Stimulated activated CD4-positive, alpha-beta T cell treated with anti-CD3 and anti-CD28 coated beads, Interleukin-1b, Interleukin-23, amount 100 ng/mL, for 48 hours (primary cell): ENCODE measurements around the gene COA7.

ENCODE experiments used
- DNase-seq: peaks from one replicate; pipeline ENCODE4 v3.0.0-alpha.2; 2020

The COA7 gene

DNA sequence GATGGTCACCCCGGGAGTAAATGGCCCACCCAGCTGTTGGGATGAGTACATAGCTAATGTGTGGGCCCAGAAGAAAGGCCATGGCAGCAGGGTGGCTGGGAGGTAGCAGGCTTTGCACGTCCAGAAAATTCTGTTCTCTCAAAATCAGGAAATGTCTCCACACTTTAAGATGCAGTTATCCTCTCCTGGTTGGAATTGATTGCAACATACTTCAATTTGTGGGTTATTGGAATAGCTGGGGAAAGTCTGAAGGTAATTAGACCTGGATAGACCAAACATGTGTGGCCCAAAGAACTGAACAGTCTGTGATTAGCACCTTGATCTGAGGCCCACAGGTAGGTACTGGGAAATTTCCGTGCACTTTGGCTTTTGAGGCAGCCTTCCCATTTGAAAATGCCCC is 30.2 kb downstream of the COA7 start:
- no peak for DNase-seq

DNA sequence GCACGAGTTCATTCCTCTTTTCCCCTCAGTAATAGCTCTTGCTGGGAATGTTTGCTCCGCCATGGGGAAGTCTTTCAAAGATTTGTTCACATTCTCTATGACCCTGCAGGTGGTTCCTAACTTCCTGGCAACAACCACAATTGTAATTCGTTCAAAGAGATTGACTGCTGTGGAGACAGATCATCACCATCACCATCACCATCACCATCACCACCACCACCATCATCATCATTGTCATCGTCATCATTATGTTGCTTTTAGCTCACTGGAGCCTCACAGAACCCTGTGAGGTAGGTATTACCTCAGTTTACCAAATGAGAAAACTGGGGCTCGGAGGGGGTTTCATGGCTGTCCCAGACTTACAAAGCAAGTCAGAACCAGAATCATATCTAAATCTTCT is 30.9 kb downstream of the COA7 start:
- no peak for DNase-seq

DNA sequence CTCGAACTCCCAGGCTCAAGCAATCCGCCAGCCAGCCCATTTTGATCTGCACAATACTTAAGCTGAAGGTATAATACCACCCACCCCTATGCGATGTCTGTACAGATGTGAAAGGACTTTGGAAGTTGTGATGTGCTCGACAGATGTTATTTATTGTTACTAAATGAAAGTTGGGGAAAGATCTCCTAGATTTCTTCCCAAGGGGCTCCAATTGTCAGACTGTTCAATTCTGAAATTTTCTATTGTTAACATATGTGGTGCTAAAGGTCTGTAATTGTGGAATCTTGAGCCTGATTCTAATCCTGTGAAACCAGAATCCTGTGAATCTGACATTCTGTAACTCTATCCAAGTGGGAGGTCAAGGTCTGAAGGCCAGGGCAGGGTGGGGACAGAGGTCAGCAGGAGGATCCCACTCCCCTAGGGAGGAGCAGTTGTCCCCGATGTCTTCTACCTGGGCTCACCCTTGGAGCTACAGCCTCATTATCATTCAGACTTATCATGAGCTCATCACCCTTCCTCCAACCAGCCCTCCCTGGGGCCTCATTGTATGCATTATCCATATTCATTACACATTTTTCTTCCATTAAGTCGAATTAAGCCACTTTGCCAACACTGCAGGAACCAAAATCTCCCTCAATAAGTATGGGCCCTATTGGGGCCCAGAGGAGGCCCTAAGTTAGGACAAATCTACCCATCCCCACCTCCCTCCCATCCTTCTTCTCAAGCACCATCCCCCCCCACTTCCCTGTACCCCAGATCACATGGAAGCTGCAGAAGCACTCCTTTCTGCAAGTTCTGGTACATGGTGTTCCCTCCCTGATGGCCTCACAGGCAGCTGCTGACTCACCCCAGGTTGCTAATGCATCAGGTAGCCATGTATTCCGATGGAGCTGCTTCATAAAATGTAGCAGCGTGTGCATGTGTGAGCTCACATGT is 32.9 kb downstream of the COA7 start:
- DNase-seq: no peak

DNA sequence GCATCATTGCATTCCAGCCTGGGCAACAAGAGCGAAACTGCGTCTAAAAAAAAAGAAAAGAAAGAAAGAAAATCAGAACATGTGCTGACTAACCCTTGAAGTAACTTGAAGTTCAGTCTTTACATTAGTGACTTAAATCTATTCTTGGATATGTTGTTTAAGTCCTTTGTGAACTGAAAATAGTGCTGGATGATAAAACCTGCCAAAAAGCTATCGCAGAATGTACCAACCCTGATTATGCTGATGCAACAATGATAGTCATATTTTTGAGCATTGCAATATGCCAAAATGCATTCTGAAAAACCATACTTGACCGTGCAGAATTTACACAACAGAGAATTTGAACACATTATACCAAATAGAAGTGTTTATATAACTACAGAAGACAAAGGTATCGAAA is 34.4 kb downstream of the COA7 start:
- no peak for DNase-seq

DNA sequence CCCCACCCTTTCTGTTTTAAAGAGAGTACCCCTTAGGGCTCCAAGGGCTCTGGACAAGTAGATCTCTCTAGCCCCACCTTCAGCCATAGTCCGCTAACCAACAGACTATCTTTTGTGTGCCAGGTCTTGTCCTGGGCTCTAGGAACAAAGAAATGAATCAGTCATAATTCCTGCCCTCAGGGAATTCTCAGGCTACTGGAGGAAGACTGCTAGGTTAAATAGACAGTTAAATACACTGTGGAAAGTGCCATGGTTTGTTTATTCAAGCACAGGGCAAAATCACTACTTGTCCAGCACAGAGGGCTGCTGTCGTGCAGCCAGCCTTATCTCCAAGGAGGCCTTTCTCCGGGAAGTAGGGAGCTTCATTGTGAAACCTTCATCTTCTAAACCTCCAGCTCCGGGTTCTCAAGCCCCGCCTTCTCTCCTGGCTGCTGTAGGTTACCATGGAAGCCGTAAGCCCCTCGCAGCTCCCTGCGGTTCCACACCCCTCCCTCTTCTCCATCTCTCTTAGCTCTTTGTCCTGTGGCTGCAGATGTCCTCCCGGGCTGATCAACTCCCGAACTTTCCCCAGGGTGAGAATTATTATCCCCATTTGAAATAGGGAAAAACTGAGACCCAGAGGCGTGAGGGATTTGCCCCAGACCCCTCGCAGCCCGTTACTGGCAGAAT is 35.4 kb downstream of the COA7 start:
- no peak for DNase-seq

DNA sequence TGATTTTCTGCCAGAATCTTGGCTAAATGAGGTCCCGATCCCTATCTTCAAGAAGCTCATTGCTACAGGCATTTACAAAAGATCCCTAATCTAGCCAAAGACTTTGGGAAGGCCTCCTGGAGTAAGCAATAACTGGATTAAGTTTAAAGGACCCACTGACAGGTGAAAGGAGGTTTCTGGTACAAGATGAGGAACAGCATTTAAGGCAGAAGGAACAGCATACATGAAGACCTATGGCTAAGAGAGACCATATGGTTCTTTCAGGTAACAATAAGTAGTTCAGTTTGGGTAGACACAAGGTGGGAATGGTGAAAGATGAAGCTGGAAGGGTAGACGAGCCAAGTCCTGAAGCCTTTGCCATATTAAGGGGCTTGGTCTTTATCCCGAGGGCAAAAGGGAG is 37.3 kb downstream of the COA7 start:
- no peak for DNase-seq

DNA sequence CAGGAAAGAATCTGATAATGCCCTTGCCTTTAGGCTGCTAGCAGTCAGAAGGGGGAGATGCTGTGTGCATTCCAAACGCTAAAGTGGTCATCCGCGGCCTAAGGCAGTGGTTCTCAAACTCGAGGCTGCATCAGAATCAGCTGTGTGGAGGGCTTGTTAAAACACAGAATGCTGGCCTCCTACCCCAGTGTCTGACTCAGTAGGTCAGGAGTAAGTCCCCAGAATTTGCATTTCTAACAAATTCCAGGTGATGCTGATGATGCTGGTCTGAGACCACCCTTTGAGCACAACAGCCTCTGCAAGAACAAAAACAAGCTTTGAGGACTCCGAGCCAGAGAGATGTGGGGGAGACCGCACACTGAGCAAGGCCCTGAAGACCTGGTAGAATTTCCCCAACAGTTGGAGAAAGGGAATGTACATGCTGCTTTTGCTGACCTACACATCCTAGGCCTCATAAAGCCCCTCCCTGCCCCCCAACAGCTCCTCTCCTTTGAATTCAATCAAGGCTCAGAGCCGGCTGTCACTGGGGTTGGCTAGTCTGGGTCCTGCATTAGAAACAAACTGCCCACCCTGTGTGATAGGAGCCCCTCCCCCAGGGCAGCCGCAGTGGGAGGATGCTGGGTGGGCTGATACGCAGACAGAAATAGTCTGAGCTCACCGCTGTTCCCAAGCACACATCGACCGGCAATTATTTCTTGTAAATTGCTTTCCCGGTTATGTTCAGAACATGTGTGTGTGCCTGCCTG is 38.1 kb downstream of the COA7 start:
- no peak for DNase-seq

DNA sequence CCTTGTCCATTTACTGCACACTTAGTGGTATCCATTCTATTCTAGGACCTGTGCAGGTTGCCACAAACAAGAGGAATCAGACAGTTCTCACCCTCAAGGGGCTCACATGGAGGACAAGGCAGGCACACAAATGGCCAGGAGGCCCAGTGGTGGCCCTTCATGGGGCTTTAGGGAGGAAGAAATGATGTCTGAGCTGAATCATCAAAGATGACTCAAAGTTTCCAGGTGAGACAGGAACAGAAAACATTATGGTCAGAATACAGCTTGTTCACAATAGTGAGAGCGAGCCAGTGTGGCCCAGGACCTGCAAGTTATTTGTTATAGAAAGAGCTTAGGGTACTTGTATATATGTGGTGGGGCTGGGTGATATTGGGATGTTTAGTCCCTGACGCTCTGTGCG is 38.8 kb downstream of the COA7 start:
- DNase-seq: peak; percentile 53

DNA sequence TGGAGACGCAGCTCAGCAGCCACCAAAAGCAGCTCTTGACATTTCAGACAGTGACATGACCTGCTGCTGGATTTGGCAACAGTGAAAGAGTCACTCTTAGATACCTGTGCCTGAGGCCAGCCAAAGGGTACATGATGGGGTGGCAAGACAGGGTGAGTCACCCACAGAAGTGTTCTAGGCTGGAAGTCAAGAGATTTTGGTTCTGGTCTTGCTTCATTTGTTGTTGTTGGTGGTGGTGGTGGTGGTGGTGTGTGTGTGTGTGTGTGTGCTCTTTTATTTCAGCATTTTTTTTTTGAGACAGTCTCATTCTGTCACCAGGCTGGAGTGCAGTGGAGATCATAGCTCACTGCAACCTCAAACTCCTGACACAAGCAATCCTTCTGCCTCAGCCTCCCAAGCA is 39.4 kb downstream of the COA7 start:
- peak; percentile 66 for DNase-seq

DNA sequence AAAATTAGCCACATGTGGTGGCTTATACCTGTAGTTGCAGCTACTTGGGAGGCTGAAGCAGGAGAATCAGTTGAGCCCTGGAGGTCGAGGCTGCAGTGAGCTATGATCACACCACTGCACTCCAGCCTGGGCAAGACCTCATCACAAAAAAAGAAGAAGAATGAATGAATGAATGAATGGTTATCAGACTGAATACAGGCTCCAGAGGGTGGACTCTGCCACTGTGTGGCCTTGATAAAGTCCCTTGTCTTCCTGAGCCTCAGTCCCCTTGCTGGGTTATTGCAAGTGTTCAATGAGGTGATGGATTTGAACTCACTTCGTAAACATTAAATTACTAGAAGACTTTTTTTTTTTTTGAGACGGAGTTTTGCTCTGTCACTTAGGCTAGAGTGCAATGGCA is 40.4 kb downstream of the COA7 start:
- DNase-seq: no peak

DNA sequence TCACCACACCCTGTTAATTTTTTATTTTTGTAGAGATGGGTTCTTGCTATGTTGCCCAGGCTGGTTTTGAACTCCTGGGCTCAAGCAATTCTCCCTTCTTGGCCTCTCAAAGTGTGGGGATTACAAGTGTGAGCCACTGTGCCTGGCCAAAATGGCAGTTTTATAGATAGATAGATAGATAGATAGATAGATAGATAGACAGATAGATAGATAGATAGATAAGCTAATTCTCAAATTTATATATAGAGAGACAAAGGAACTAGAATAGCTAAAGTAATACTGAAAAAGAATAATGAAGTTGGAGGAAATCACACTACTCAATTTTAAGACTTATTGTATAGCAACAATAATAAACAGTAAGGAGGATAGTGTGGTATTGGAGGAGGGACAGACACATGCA is 44.1 kb downstream of the COA7 start:
- no peak for DNase-seq

DNA sequence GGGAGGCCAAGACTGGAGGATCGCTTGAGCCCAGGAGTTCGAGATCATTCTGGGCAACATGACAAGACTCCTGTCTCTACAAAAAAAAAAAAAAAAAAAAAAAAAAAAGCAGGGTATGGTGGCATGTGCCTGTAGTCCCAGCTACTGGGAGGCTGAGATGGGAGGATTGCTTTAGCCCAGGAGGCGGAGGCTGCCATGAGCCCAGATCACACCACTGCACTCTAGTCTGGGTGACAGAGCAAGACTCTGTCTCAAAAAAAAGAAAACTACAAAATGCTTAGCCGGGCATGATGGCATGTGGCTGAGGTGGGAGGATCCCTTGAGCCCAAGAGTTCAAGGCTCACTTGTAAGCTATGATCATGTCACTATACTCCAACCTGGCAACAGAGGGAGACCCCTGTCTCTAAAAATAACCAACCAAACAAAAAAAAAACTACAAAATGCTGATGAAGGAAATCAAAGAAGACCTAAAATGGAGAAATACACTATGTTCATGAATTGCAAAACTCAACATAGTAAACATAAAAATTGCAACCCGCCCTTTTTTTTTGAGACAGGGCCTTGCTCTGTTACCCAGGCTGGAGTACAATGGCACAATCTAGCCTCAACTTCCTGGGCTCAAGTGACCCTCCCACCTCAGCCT is 44.8 kb downstream of the COA7 start:
- no peak for DNase-seq

DNA sequence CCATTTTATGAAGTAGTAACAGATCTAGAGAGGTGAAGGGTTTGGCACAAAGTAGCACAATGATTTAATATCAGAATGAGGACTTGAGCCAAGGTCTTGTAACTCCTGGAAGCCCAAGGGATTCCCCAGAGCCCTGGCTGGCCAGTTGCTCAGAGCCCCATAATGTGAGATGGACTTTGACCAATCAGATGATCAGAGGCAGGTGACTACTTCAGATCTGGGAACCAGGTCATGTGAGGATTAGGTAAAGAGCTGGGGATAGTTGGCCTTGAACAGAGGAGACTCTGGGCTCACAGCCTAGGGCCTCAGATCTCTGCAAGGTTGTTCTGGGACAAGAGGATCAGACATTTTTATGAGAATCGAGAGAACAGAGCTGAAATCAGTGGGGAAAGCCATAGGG is 46.2 kb downstream of the COA7 start:
- no peak for DNase-seq

DNA sequence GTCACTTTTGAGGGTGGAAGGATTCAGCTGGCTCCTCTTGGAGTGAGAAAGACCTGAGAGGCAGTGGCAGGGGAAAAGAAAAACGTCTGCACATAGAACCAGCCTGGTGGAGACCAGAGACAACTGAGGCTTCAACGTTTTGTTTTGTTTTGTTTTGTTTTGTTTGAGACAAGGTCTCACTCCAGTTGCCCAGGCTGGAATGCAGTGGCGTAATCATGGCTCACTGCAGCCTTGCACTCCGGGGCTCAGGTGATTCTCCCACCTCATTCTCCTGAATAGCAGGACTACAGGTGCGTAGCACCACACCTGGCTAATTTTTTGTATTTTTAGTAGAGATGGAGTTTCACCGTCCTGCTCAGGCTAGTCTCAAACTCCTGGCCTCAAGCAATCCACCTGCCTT is 52.9 kb downstream of the COA7 start:
- no peak for DNase-seq

DNA sequence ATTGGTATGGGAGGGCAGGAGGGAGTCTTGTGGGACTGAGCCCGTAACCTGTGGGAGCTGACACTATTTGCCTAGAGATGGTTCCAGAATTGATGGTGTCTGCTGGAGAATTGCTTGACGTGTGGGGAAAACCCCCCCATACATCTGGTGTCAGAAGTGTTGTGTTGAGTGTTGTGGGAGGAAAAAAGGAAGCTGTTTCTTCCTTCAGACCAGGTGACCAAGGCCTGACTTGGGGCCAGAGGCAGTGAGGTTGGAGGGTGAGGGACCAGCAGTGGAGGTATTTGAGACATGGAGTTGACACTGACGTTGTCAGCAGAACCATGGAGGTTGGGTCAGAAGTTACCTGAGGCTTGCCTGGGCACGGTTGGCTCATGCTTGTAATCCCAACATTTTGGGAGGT is 56.8 kb downstream of the COA7 start:
- no peak for DNase-seq

DNA sequence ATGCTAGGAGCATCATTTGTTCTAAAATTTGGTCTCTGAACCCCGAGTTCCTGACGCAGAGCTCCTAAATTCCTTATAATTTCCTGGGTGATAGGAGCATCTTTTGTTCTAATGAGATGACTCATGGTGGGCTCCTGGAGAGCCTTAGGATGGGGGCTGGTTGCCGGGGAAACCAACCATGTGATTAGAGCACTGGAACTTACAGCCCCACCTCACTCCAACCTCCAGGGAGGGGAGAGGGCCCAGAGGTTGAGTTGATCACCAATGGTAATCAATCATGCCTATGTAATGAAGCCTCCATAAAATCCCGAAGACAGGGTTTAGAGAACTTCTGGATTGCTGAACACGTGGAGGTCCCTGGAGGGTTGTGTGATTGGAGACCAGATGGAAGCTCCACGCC is 57.5 kb downstream of the COA7 start:
- no peak for DNase-seq

DNA sequence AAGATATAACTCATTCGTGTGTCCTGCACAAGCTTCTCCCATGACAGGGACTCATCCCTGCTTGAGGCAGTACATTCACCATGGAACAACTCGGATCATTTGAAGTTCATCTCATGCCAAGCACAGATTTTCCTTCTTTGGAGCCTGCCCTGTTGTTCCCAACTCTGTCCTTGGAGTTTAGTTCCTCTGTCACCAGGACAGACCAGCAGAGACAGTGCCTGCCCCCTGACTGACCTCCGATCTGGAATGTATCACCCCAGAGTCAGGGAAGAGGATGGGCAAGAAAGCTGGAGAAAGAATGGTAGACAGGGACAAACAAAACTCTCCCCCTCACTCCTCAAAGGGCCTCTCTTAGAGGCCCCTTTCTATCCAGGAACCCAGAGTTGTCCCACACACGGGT is 60.2 kb downstream of the COA7 start:
- no peak for DNase-seq

DNA sequence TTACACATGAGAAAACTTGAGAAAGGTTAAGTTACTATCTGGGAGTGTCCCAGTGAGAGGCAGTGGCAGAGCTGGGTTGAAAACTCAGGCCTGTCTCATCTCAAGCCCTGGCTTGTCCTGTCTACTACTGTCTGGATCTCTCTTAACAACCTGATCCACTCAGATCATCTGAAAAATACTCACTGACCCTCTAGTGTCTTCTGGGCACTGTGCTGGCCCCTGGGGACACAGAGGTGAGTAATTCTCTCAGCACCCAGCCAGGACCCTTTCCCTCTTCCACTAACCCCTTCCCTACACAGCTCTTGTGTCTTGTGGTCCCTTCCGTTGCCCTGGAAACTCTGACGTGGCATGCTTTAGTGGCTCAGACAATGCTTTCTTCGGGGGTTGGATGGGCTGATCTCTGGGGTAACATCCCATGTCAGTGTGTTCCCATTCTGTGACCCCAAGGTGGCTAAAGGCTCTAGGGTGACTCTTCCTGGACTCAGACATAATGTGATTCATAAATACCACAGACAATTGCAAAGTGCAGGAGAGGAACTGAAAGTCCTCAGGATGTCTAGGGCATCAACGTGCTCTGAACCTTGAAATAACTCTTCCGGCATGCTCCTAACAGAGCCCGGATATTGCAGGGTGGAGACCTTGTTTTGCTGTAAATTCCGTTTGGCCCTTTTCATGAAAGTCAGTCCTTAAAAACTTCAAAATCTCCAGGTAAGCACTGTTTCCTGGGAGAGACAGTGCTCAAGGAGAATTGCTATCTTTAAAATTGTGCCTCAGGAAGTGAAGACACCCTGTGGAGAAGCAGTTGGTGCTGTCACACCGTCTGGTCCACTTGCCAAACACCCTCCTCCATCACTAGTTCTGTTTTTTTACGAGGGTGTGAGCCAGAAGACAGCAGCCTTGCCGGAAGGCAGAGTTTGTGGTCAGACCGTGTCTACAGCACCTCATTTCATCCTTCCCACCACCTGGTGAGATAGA is 61.1 kb downstream of the COA7 start:
- peak; percentile 69 for DNase-seq

DNA sequence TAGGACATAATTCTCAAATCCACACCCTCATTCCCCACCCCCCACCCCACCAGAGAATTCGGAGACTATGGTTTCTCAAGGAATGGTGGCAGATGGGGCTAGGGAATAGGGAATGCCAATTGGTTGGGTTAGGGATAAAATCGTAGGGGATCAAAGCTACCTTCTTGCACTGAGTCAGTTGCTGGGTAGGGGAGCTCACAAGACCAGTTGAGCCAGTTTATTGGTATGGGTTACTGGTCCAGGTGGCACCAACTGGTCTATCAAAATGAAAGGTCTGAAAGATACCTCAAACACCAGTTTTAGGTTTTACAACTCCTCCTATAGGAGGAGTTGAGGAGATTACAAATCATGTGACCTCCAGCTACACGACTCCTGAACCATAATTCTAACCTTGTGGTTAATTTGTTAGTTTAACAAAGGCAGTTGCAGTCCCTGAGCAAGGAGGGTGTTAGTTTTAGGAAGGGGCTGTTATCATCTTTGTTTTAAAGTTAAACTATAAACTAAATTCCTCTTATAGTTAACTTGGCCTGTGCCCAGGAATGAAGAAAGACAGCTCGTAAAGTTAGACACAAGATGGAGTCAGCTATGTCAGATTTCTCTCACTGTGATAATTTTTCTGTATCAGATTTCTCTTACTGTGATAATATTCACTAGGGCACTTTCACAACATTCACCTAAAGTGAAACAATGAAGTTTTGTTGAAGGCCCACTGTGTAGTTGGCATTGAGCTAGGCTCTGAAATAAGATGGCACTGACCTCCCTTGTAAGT is 62.6 kb downstream of the COA7 start:
- no peak for DNase-seq
